Adipose tissue (tissue), 3 donors: ENCODE results near the gene RYR2. TPM values are rescaled to one million over a fixed set of nuclear protein-coding genes. Genes with fewer than 3 reads are reported as not detected.

Experiments
- H3K27ac ChIP-seq: one replicate; pipeline ENCODE4 v1.5.1; 2013; ENCODE audit warnings: low read depth, low read length
- WGBS, 3 donors: extraction: QIAGEN DNeasy Blood & Tissue Kit; methylation state at CpG; one replicate each; pipeline ENCODE4 v1.1.7; 2013; 5-methylcytosine and 5-hydroxymethylcytosine counted together
- polyA plus RNA-seq, 3 donors: library from polyadenylated mRNA; stranded (reverse); fragments of 200-250 nt; gene quantifications; one replicate each; pipeline ENCODE4 v1.2.3, GENCODE V29; 2013
- donor health status: healthy with polysubstance abuse.
- donor health status: Bipolar disorder and iron deficiency.
- donor health status: healthy.

Gene RYR2
- polyA plus RNA-seq, 3 donors: 0.23 to 1.1 (median 0.36) TPM

DNA sequence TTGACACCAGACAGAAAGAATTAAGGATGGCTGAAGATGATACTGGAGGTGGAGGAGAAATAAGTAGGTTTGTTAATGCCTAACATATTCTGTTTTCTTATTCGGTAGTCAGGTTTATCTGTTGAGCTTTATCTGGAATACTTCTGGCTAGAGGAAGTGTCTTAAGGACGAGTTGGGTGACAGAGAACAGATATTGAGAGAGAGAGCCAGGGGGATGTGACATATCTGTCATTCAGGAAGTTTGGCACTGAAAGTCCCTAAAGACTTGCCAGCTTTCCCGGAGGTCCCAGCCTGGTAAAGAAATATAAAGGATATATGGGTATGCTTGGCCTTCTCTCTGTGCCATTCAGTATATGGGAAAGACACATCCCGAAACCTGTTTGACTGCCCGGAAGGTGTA, 568.2 kb downstream of the RYR2 start:
- WGBS, 3 donors: 79 to 86% (median 84%) methylated on average over 5 of the region's 5 CpGs
- no peak overlapping the region for H3K27ac ChIP-seq

DNA sequence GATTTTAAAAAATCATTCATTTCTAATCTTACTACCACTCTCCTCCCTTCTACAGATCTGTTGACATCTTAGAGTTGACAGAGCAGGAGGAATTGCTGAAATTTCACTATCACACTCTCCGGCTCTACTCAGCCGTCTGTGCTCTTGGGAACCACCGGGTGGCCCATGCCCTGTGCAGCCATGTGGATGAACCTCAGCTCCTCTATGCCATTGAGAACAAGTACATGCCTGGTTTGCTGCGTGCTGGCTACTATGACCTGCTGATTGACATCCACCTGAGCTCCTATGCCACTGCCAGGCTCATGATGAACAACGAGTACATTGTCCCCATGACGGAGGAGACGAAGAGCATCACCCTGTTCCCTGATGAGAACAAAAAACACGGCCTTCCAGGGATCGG, 572.0 kb downstream of the RYR2 start:
- WGBS, 3 donors: 67 to 88% (median 87%) methylated on average over 9 of the region's 9 CpGs
- H3K27ac ChIP-seq: no peak overlapping the region

- H3K27ac ChIP-seq: no peak overlapping the region
- 85 to 92% (median 89%) methylated on average over 5 of the region's 5 CpGs for WGBS, 3 donors
Measured at GRCh38 chr1:237619553-237619952, 577.6 kb downstream of the RYR2 start.

- no peak overlapping the region for H3K27ac ChIP-seq
- WGBS, 3 donors: 84 to 91% (median 88%) methylated on average over 5 of the region's 5 CpGs
Measured at GRCh38 chr1:237634922-237635321, 592.9 kb downstream of the RYR2 start.

- 81 to 89% (median 87%) methylated on average over 1 of the region's 1 CpG for WGBS, 3 donors
- H3K27ac ChIP-seq: no peak overlapping the region
Measured at GRCh38 chr1:237638555-237638954, 596.6 kb downstream of the RYR2 start.

- WGBS, 3 donors: 70 to 76% (median 73%) methylated on average over 2 of the region's 2 CpGs
- H3K27ac ChIP-seq: no peak overlapping the region
Measured at GRCh38 chr1:237640011-237640671, 598.2 kb downstream of the RYR2 start.

DNA sequence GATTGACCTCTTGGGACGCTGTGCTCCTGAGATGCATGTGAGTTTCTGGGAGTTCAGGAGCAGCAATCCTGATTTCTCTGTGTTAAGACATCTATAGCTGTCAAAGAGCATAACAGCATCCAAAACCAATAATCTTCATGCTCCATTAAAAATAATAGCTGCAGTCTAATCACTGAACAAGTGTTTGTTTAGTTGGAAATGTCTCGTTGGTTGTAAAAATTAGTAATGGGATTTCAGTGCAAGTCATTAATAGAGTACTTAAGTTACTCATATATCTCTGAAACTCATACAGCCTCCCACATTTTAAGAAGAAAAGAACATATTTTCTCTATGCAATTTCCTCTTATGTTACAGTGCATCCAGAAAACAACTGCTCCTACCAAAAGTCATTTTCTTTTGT, 599.0 kb downstream of the RYR2 start:
- H3K27ac ChIP-seq: no peak overlapping the region
- 57 to 75% (median 72%) methylated on average over 2 of the region's 2 CpGs for WGBS, 3 donors

GRCh38 chr1:237650809-237651208, 608.8 kb downstream of the RYR2 start:
- no peak overlapping the region for H3K27ac ChIP-seq

DNA sequence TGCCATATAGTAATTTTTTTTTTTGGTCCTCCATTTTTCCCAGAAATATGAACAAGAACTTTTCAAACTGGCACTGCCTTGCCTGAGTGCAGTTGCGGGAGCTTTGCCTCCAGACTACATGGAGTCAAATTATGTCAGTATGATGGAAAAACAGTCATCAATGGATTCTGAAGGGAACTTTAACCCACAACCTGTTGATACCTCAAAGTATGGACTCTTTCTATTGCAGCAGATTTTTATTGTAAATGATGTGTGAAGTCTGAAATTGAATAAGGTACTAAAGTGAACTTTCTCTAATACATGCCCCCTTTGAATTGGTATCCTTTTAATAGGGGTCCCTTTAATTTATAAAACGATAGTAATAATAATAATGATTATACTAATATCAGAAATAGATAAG, 613.8 kb downstream of the RYR2 start:
- H3K27ac ChIP-seq: no peak overlapping the region
- 65 to 88% (median 84%) methylated on average over 2 of the region's 2 CpGs for WGBS, 3 donors

- no peak overlapping the region for H3K27ac ChIP-seq
- 74 to 85% (median 76%) methylated on average over 5 of the region's 5 CpGs for WGBS, 3 donors
Measured at GRCh38 chr1:237664348-237664747, 622.4 kb downstream of the RYR2 start.

- 56 to 80% methylated on average over 1 of the region's 1 CpG; no CpG with 5 or more reads in 1 of the 3 donors for WGBS, 3 donors
- H3K27ac ChIP-seq: no peak overlapping the region
Measured at GRCh38 chr1:237670302-237670701, 628.3 kb downstream of the RYR2 start.

GRCh38 chr1:237671262-237671661, 629.3 kb downstream of the RYR2 start:
- H3K27ac ChIP-seq: no peak overlapping the region
- WGBS, 3 donors: 62 to 73% (median 63%) methylated on average over 4 of the region's 4 CpGs

- 84 to 90% (median 89%) methylated on average over 6 of the region's 6 CpGs for WGBS, 3 donors
- no peak overlapping the region for H3K27ac ChIP-seq
Measured at GRCh38 chr1:237671935-237672334, 630.0 kb downstream of the RYR2 start.

- WGBS, 3 donors: 36 to 54% (median 40%) methylated on average over 2 of the region's 2 CpGs
- H3K27ac ChIP-seq: no peak overlapping the region
Measured at GRCh38 chr1:237672748-237673147, 630.8 kb downstream of the RYR2 start.

DNA sequence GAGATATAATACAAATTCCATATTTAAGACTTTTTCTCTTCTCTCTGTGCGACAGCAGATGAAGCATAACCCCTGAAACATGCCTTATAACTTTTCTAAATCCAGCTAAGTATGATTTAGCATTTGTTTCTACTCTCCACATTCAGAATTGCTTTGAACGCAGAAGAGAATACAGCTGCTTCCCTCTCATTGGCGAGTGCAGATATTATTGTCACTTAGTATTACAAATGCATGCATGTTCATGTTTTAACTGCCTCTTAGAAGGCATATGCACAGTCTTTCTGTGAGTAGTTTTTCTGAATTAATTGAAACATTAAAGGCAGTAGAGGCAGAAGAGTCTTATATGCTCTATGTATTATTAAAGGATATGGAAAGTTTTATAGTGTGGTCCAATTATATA, 631.6 kb downstream of the RYR2 start:
- WGBS, 3 donors: 77 to 85% (median 82%) methylated on average over 3 of the region's 3 CpGs

DNA sequence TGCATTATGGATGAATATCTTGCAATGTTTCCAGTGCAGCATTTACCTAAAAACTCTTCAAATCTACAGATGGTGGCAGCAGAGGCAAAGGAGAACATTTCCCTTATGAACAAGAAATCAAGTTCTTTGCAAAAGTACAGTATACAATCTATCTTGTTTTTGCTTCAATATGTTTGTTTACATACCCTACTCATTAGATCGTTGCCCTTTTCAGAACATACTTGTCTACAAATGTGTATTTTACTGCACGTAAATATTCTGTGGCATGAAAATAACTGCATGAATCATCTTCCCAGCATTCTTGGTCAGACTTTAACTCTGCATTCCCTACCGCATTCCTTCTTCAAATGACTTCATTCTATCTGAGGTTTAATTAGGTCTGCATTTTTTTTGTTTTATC, 636.0 kb downstream of the RYR2 start:
- no peak overlapping the region for H3K27ac ChIP-seq
- WGBS, 3 donors: 32 to 54% (median 42%) methylated on average over 3 of the region's 3 CpGs

More for the DNA sequence above, 631.6 kb downstream of the RYR2 start:
- no peak overlapping the region for H3K27ac ChIP-seq

GRCh38 chr1:237679687-237680086, 637.7 kb downstream of the RYR2 start:
- 76 to 91% (median 86%) methylated on average over 6 of the region's 6 CpGs for WGBS, 3 donors
- no peak overlapping the region for H3K27ac ChIP-seq

DNA sequence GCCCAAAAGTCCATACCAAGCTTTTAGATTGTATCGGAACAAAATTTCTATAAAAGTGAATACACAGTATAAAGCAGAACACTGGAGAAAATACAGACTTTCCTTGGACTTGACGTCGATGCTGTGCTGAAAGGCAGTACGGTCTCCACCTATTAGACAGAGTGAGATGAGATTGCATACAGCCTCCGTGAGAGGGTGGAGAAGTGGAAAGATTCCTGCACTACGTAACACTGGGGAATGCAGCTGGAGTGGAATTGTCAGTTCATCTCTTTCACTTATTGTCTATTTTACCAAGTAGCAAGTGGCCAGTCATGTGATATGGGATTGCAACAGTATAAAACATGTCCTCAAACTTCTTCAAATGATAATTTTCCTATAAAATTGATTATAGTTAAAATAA, 639.2 kb downstream of the RYR2 start:
- H3K27ac ChIP-seq: no peak overlapping the region
- WGBS, 3 donors: 76 to 92% (median 82%) methylated on average over 6 of the region's 6 CpGs

GRCh38 chr1:237684236-237684635, 642.3 kb downstream of the RYR2 start:
- 87 to 95% (median 88%) methylated on average over 6 of the region's 6 CpGs for WGBS, 3 donors
- H3K27ac ChIP-seq: no peak overlapping the region

DNA sequence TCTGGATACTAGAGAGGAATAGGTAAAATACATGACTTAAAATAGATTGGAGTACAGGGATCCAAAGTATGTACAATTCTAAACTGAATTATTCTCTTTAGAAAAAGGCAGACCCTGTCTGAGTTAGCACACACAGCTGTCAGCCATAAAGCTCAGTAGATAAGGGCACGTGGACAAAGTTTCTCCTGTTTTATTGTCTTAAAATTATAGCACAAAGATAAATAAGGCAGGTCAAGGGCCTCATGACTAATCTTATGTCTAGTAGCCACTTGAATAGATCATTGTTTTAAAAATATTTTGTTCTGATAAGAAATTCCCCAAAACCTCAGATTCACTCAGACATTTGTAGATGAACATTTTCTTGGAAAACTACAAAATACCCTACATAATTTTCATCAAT, 643.6 kb downstream of the RYR2 start:
- 16 to 65% (median 39%) methylated on average over 1 of the region's 1 CpG for WGBS, 3 donors
- no peak overlapping the region for H3K27ac ChIP-seq

GRCh38 chr1:237687804-237688203, 645.8 kb downstream of the RYR2 start:
- H3K27ac ChIP-seq: no peak overlapping the region
- WGBS, 3 donors: 70 to 76% (median 71%) methylated on average over 5 of the region's 5 CpGs
